T-helper 1 cell treated with Interleukin-12 subunit alpha and Interleukin-12 subunit beta and Interleukin-4 antibody, amounts not matched to agents 30 μg/mL and 1 μg/mL, for 36 hours (primary cell): ENCODE measurements around the gene RNASET2.
A peak's percentile ranks its signal among the peaks of the same experiment; 100 is the strongest.
"Not testable (repeated sequence)": the region's sequence is repeated elsewhere in the genome, so short reads cannot be mapped to it uniquely, and the experiment has no call there.

ENCODE experiments used
- H3K27ac Mint-ChIP-seq: one replicate; pipeline ENCODE4 v1.8.0; 2021; ENCODE audit warnings: mild to moderate bottlenecking, mixed read lengths
- H3K27me3 Mint-ChIP-seq: one replicate; pipeline ENCODE4 v1.8.0; 2021; ENCODE audit warnings: low read depth, mixed read lengths
- H3K36me3 Mint-ChIP-seq: one replicate; pipeline ENCODE4 v1.8.0; 2021; ENCODE audit warnings: low read depth, mixed read lengths
- H3K4me1 Mint-ChIP-seq: one replicate; pipeline ENCODE4 v1.8.0; 2021; ENCODE audit warnings: low read depth, mixed read lengths
- H3K4me3 Mint-ChIP-seq: one replicate; pipeline ENCODE4 v1.8.0; 2021; ENCODE audit warnings: mild to moderate bottlenecking, moderate library complexity, mixed read lengths
- H3K9me3 Mint-ChIP-seq: one replicate; pipeline ENCODE4 v1.8.0; 2021; ENCODE audit warnings: mixed read lengths

The RNASET2 gene

DNA sequence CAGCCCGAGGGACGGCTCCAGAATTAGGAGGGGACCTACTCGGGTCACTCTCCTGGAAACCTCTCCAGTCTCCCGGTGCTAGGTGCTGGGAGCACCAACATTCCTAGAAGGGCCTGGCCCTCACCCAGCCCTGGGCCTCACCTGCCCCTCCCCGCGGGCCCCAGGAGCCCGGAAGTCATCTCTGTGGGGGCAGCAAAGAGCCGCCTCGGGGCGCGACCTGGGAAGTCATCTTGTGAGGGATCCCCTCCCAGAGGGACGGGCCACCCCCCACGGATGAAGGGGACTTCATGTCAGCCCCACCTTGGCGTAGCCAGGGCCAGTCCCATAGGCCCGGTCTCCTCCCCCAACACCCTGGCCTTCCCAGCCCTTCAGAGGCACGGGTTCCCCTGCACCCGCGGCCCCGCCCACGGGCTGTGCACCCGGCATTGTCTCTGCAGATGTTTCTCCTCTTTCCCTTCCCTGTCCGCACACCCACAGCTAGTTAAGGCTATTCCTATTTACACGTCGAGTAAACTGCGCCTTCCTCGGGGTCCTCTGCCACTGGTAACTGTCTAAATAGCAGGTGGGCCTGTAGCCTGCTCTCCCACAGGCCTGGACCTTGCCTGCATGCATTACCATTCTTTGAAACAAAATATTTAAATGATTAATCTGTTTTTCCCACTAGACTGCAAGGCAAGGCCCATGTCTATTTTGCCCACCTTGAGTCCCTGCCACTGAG is 896 bp upstream of the RNASET2 start:
- Mint-ChIP-seq H3K27ac (peak overlapping the region; percentile 90), H3K4me1 (peaks cover 62% of the 10 kb centered on the region), H3K27me3 (no peaks in the 10 kb centered on the region), H3K4me3 (peak overlapping the region; percentile 98), H3K9me3 (no peaks in the 10 kb centered on the region), H3K36me3 (peaks cover 13% of the 10 kb centered on the region)

DNA sequence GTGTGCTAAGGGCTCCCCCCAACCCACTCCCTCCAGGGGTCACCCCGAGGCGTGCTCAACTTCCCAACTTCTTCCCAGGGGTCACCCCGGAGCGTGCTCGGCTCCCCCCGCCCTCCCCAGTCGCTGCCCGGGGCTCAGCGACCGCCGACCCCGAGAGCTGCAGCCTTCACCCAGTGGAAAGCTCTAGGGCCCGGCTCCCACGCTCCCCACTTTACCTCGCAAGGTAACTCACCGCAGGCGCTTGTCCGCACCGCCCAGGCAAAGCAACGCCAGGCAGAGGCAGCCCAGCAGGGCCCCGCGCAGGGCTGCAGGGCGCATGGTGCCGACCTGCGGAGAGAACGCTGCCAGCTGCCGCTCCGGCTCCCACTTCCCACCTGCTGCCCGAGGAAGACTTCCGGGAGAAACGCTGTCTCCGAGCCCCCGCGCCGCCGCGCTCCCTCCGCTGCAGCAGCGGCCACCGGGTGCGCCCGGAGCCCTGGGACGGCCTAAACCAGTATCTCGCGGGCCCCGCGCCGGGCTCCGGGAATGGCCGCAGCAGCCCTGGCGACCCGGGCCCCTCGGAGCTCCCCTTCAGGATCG is 396 bp downstream of the RNASET2 start:
- Mint-ChIP-seq H3K27me3 (no peaks in the 10 kb centered on the region), H3K36me3 (peaks cover 18% of the 10 kb centered on the region), H3K9me3 (no peaks in the 10 kb centered on the region), H3K4me1 (peaks cover 74% of the 10 kb centered on the region), H3K4me3 (peak overlapping the region; percentile 98), H3K27ac (peak overlapping the region; percentile 88)

DNA sequence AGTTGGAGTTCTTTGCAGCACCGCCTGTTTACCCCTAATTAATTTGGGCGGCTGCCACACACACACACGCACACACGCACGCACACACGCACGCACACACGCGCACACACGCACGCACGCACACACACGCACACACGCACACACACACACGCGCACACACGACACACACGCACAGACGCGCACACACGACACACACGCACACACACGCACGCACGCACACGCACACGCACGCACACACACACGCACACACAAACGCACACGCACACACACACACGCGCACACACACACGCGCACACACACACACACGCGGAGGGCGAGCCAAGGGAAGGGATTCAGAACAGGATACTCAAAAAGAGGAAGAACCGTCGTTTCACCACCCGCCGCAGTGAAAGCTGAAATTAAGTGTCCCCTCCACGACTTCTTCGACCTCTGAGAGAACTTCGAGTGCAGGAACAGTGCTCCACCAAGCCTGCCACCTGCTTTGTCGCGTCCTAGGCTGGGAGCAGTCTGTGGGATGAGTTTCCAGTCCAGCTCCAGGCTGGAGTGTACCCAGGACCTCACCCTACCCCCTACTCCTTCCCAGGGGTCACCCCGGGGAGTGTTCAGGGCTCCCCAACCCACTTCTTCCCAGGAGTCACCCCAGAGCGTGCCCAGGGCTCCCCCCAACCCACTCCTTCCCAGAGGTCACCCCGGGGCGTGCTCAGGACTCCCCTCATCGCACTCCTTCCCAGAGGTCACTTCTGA is 1.1 kb downstream of the RNASET2 start:
- H3K27me3 Mint-ChIP-seq: no peaks in the 10 kb centered on the region
- H3K27ac Mint-ChIP-seq: peak overlapping the region; percentile 88
- H3K4me1 Mint-ChIP-seq: peaks cover 76% of the 10 kb centered on the region
- H3K9me3 Mint-ChIP-seq: no peaks in the 10 kb centered on the region
- peaks cover 25% of the 10 kb centered on the region for H3K36me3 Mint-ChIP-seq
- peak overlapping the region; percentile 98 for H3K4me3 Mint-ChIP-seq

DNA sequence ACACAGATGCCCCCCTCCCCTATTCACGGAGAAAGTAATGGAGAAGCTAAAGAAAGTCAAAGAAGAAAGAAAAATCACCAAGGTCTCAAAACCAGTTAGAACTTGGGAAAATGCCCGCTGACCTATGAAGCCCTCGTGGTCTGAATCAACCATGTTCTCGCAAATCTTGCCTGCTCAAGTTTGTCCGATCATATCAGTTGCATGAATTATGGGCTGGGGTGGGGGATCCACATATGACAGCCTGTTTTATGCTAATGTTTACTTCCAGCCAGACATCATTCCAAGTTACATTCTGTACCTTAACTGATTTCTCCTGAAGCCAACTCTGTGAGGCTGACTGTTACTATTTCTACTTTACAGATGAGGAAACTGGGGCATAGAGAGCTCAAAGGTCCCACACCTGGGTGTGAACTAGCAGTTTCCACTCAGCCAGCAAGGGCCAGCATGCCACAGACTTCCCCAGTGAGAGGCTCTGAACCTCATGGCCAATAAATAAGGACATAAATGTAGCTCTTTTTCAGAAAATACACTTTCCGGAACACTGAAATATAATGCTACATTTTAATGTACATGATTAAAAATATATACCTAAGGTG is 2.1 kb downstream of the RNASET2 start:
- peak overlapping the region; percentile 96 for H3K27ac Mint-ChIP-seq
- H3K27me3 Mint-ChIP-seq: no peaks in the 10 kb centered on the region
- peak overlapping the region; percentile 98 for H3K4me3 Mint-ChIP-seq
- H3K36me3 Mint-ChIP-seq: peaks cover 31% of the 10 kb centered on the region
- H3K9me3 Mint-ChIP-seq: no peaks in the 10 kb centered on the region
- H3K4me1 Mint-ChIP-seq: peaks cover 72% of the 10 kb centered on the region

DNA sequence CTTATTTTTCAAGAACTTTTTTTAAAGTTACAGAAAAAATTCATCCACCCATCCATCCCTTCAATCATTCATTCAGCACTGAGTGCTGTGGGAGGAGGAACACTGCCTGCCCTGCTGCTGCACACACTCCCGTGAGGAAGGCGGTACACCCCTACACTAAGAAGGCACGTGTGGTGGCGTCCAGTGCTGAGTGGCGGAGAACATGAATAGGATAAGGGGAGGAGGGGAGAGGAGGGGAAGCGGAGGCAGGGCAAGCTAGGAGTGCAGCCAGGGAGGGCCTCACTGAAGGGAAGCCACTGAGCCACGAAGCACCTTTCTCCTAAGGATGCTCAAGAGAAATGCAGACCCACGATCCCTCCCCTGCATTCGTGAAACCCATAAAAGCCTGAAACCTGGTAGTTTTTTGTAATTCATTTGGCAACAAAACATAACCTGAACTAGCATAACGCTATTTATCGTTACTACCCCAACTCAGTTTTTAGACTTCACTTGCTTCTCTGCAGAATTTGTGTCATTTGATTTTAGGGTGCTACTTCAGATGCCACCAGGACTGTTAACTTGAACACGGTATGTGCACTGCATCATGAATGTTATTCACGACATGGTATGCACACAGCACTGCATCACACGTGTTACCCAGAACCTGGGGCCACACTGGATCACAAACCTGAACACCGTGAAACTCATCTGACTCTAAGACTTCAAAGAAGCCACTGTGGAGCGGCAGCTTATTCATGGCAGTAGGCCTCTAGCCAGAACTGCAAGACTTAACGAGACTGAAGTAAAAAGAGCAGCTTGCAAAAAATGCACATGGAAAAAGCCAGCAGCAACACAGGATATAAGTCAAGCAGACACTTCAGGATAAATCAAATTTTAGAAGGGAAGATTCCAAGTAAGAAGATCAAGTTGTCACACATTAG is 3.5 kb downstream of the RNASET2 start:
- Mint-ChIP-seq H3K4me3 (peak overlapping the region; percentile 98), H3K27me3 (no peaks in the 10 kb centered on the region), H3K27ac (peak overlapping the region; percentile 96), H3K9me3 (no peaks in the 10 kb centered on the region), H3K4me1 (peaks cover 58% of the 10 kb centered on the region), H3K36me3 (peaks cover 29% of the 10 kb centered on the region)

DNA sequence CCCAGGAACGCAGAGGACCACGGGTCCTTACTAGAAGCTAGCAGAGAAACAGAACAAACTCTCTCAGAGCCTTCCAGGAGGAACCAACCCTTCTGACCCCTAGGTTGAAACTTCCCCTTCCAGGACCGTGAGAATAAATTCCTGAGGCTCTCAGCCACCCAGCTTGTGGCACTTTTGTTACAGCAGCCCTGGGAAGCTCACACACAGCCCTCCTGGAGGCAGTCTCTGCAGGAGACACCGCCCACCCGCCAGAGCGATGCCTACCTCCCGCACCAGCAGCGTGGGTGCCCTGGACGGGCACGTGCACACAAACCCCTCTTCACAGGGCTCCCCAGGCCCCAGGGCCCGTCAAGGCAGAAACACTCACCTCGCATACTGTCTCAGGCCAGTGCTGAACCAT is 4.2 kb downstream of the RNASET2 start:
- no peaks in the 10 kb centered on the region for H3K9me3 Mint-ChIP-seq
- H3K4me3 Mint-ChIP-seq: peak overlapping the region; percentile 98
- H3K27ac Mint-ChIP-seq: peak overlapping the region; percentile 96
- H3K4me1 Mint-ChIP-seq: peaks cover 54% of the 10 kb centered on the region
- H3K27me3 Mint-ChIP-seq: no peaks in the 10 kb centered on the region
- peaks cover 34% of the 10 kb centered on the region for H3K36me3 Mint-ChIP-seq

DNA sequence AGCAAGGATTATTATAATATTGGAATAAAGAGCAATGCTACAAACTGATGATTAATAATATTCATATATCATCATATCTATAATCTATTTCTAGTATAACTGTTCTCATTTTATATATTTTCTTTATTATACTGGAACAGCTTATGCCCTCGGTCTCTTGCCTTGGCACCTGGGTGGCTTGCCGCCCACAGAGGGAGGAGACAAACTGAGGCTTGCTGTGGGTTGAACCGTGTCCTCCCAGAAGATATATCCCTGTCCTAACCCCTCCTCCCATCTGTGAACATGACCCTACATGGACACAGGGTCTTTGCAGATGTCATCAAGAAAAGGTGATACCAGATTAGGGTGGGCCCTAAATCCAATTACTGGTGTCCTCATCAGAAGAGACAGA is 4.7 kb downstream of the RNASET2 start:
- Mint-ChIP-seq H3K4me3 (peak overlapping the region; percentile 81), H3K9me3 (no peaks in the 10 kb centered on the region), H3K36me3 (peaks cover 34% of the 10 kb centered on the region), H3K27ac (peak overlapping the region; percentile 96), H3K27me3 (no peaks in the 10 kb centered on the region), H3K4me1 (peaks cover 54% of the 10 kb centered on the region)

DNA sequence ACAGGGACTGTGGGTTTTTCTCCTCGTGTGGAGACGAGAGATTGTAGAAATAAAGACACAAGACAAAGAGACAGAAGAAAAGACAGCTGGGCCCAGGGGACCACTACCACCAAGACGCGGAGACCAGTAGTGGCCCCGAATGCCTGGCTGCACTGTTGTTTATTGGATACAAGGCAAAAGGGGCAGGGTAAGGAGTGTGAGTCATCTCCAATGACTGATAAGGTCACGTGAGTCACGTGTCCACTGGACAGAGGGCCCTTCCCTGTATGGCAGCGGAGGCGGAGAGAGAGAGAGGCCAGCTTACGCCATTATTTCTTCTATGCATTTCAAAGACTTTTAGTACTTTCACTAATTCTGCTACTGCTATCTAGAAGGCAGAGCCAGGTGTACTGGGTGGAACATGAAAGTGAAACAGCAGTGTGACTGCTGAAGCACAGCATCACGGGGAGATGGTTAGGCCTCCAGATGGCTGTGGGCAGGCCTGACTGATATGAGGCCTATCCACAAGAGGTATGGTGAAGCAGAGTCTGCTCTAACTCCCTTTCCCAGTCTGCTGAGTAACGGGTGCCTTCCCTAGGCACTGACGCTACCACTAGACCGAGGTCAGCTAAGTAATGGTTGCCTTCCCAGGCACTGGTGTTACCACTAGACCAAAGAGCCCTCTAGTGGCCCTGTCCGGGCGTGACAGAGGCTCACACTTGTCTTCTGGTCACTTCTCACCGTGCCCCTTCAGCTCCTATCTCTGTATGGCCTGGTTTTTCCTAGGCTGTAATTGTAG is 5.3 kb downstream of the RNASET2 start:
- Mint-ChIP-seq H3K27ac (peak overlapping the region; percentile 96), H3K4me1 (peaks cover 54% of the 10 kb centered on the region), H3K4me3 (peak overlapping the region; percentile 81), H3K36me3 (peaks cover 36% of the 10 kb centered on the region)
- H3K9me3 Mint-ChIP-seq, H3K27me3 Mint-ChIP-seq: not testable (repeated sequence)

DNA sequence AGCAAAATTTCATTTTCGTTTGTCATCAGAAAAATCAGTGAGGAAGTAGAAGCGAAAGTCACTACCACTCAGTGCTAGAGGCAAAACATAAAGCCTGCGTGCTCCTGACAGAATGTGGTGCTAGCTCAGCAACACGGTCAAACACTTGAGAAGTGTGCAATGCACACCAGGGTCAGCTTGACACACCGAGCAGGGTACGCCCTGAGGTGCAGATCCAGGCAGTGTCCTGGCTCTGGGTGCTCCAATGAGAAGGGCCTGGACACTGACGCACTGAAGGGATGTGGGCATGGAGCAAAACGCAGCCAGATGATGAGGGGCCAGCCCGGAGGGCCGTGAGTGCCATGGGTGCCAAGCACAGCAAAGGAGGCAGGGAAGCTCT is 5.9 kb downstream of the RNASET2 start:
- peaks cover 37% of the 10 kb centered on the region for H3K36me3 Mint-ChIP-seq
- peak overlapping the region; percentile 96 for H3K27ac Mint-ChIP-seq
- peaks cover 54% of the 10 kb centered on the region for H3K4me1 Mint-ChIP-seq
- no peaks in the 10 kb centered on the region for H3K27me3 Mint-ChIP-seq
- no peaks in the 10 kb centered on the region for H3K9me3 Mint-ChIP-seq
- H3K4me3 Mint-ChIP-seq: peak overlapping the region; percentile 81

DNA sequence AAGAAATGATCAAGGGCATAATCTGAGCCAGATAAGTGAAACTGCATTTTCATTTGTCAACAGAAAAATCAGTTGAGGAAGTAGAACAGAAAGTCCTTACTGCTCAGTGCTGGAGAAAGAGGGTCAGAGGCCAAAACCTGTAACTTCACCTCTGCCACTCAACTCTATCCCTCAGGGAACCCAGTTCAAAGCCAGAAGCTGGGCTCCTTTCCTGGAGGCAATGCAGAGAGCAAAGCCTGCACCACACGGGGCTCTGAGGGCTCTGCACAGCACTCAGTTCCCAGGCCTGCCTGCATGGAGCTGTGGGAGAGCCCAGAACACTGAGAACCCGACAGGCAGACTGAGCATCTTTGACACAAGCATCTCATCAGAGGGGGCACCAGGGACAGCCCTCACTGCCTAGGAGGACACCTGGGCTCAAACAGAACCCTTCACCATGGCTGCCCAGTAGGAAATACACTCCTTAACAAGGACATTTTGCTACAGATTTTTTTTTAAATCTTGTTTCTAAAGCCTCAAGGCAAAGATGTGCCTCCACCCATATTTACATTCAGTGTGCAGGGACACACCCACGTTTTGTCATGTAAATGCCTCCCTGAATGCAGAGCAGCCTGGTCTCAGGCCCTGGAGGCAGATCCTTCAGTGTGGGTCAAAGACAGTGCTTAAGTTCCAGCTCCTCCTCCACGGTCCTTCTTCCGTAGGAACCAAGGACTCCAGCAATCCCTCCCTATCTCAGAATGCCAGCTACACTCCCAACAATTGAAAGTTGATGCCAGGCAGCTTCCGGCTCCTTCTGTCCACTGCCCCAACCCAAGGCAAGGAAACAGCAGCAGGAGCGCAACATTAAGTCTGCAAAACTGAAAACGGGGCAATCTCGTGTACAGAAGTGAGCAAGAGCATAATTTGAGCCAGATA is 6.6 kb downstream of the RNASET2 start:
- H3K4me3 Mint-ChIP-seq: peak overlapping the region; percentile 81
- H3K27me3 Mint-ChIP-seq: no peaks in the 10 kb centered on the region
- H3K27ac Mint-ChIP-seq: peak overlapping the region; percentile 96
- peaks cover 54% of the 10 kb centered on the region for H3K4me1 Mint-ChIP-seq
- H3K36me3 Mint-ChIP-seq: peaks cover 38% of the 10 kb centered on the region
- no peaks in the 10 kb centered on the region for H3K9me3 Mint-ChIP-seq

DNA sequence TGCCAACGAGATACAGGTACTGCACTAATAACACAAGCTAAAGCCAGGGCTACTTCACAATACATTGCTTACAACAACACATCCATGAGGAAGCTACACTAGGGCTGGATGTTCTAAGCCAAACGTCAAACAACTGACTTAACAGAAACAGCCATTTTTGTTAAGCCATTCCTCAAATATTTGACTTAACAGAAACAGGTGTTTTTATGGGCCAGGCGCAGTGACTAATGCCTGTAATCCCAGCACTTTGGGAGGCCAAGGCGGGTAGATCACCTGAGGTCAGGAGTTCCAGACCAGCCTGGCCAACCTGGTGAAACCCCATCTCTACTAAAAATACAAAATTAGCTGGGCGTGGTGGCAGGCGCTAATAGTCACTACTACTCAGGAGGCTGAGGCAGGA is 7.6 kb downstream of the RNASET2 start:
- not testable (repeated sequence) for H3K27ac Mint-ChIP-seq, H3K27me3 Mint-ChIP-seq, H3K9me3 Mint-ChIP-seq, H3K4me3 Mint-ChIP-seq
- Mint-ChIP-seq H3K36me3 (peaks cover 42% of the 10 kb centered on the region), H3K4me1 (peaks cover 46% of the 10 kb centered on the region)

DNA sequence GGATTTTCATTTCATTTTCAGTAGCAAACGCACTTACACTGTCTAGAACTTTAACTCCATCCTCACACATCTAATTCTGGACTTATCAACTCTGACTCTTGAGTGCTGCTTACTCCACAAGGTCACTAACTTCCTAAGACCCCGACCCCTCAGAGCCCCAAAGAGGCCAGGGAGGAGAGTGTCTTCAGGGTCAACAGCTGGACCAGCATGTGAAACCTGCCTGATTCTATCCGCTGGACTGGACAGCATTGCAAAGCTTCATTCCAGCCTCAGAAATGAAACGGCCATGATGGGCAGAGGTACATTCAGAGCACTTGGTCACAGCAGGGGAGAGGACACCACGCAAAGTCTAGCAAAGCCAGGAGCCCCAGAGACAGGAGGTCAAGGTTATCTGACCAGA is 9.1 kb downstream of the RNASET2 start:
- peaks cover 45% of the 10 kb centered on the region for H3K4me1 Mint-ChIP-seq
- H3K36me3 Mint-ChIP-seq: peaks cover 45% of the 10 kb centered on the region
- no peaks in the 10 kb centered on the region for H3K9me3 Mint-ChIP-seq
- no peak overlapping the region for H3K4me3 Mint-ChIP-seq
- H3K27me3 Mint-ChIP-seq: no peaks in the 10 kb centered on the region
- no peak overlapping the region for H3K27ac Mint-ChIP-seq

DNA sequence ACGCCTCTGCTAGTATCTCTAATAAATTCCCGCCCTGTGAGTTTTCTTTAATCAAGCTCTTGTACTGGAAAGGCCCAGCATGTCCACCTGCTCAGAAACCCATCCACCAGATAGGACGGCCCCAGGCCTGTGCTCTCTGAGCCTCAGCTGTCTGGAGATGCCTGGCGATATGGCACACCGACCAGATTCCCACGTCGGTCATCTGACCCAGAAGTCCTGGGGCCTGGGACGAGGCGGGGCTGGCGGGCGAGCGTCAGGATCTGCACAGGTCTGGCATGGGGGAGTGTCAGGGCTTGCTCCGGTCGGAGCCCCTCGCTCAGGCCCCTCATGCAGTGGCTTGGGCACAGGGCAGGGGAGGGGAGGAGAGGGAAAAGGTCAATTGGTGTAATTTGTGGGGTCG is 10.2 kb downstream of the RNASET2 start:
- H3K27ac Mint-ChIP-seq: peak overlapping the region; percentile 15

More for the DNA sequence above, 10.2 kb downstream of the RNASET2 start:
- Mint-ChIP-seq H3K4me1 (peaks cover 43% of the 10 kb centered on the region), H3K36me3 (peaks cover 45% of the 10 kb centered on the region), H3K27me3 (no peaks in the 10 kb centered on the region), H3K4me3 (no peak overlapping the region), H3K9me3 (no peaks in the 10 kb centered on the region)
